ENCODE results near the gene HSD3B7.

GRCh38 chr16:30937692-30938091 lies 47.3 kb upstream of the HSD3B7 start:
- TF ChIP-seq, protein P1, sequence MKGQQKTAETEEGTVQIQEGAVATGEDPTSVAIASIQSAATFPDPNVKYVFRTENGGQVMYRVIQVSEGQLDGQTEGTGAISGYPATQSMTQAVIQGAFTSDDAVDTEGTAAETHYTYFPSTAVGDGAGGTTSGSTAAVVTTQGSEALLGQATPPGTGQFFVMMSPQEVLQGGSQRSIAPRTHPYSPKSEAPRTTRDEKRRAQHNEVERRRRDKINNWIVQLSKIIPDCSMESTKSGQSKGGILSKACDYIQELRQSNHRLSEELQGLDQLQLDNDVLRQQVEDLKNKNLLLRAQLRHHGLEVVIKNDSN (IDR thresholded peaks at IDR 0.05): no peak
- TF ChIP-seq EP300 (IDR thresholded peaks at IDR 0.05; ENCODE audit: borderline replicate concordance): no peak
- TF ChIP-seq TEAD4 (IDR thresholded peaks at IDR 0.05): no peak
- no peak for TF ChIP-seq NFIC (IDR thresholded peaks at IDR 0.05)
- no peak for TF ChIP-seq TAF1 (IDR thresholded peaks at IDR 0.05; ENCODE audit: low read depth)

Measured in Ishikawa (cell line).